ENCODE data around the gene RLN2.

RLN2 gene

GRCh38 chr9:5274770-5275169 lies 29.7 kb downstream of the RLN2 start:
- in situ Hi-C loops (cut with MboI; ENCODE audit: low sequenced_read_pairs), result no loop called here

GRCh38 chr9:5269249-5269715 lies 35.2 kb downstream of the RLN2 start:
- in situ Hi-C loops (cut with MboI; ENCODE audit: low sequenced_read_pairs), result no loop called here

DNA sequence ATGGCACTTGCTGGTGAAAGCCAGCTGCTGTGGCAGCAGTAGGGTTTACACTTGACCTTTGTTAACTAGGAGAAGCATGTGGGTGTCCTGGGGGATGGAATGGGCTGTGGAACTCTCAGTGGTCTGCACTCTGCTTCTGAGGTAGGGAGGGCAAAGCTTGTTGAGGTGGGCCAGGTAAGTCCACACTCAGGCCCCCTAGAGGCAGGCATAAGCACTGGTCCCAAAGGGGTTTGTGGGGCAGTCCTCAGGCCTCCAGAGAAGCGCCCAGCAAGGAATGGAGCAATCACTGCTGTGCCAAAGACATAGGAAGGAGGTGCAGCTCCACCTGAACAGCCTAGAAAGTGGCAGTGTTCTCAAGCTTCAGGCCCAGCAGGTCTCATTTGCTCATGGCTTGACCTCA lies 38.6 kb downstream of the RLN2 start:
- in situ Hi-C loops (cut with MboI; ENCODE audit: low sequenced_read_pairs), result no loop called here

DNA sequence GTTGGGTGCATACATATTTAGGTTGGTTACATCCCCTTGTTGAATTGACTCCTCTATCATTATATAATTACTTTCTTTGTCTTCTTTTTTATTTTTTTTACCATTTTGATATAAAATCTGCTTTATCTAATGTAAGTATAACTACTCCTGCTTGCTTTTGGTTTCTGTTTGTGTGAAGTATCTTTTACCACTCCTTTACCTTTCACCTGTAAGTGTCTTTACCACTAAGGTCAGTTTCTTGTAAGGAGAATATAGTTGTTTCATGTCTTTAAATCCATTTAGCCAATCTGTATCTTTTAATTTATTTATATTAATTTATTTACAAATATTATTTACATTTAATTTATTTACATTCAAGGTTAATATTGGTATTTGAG lies 40.3 kb downstream of the RLN2 start:
- in situ Hi-C loops (cut with MboI; ENCODE audit: low sequenced_read_pairs), result no loop called here

- in situ Hi-C loops (cut with MboI; ENCODE audit: low sequenced_read_pairs), result no loop called here
Observed at GRCh38 chr9:5263351-5264218, 40.9 kb downstream of the RLN2 start.
